Lower lobe of right lung (tissue), 2 donors: Measurements from ENCODE around the gene GRIK1. TPM values are rescaled to one million over a fixed set of nuclear protein-coding genes. Genes with fewer than 3 reads are reported as not detected.

ENCODE experiments used
- ATAC-seq, 2 donors: fragments of 200-7000 bp; cut with Tn5 transposase; one replicate each; pipeline ENCODE4 v1.9.1; 2020 to 2022; ENCODE audit warnings: mild to moderate bottlenecking in 2 of 2, moderate library complexity in 2 of 2
- DNase-seq: peaks from one replicate; pipeline ENCODE4 v3.0.0-alpha.2; 2020
- H3K27ac ChIP-seq: fragments of 200-600 bp; one replicate; pipeline ENCODE4 v1.8.0; 2022
- H3K27me3 ChIP-seq: fragments of 200-600 bp; one replicate; pipeline ENCODE4 v1.8.0; 2022; ENCODE audit warnings: low read depth
- H3K36me3 ChIP-seq: fragments of 200-600 bp; one replicate; pipeline ENCODE4 v1.8.0; 2022; ENCODE audit warnings: mild to moderate bottlenecking
- H3K4me1 ChIP-seq: fragments of 200-600 bp; one replicate; pipeline ENCODE4 v1.8.0; 2022
- H3K4me3 ChIP-seq: fragments of 200-600 bp; one replicate; pipeline ENCODE4 v1.8.0; 2022; ENCODE audit warnings: mild to moderate bottlenecking
- H3K9me3 ChIP-seq: fragments of 200-600 bp; one replicate; pipeline ENCODE4 v1.8.0; 2022
- CTCF ChIP-seq: fragments of 200-600 bp; IDR thresholded peaks from one replicate; pipeline ENCODE4 v1.8.0; 2022; ENCODE audit warnings: antibody characterized with exemption, mild to moderate bottlenecking
- intact Hi-C: fragments of 100-400 bp; cut with DNase I; formaldehyde crosslinking; loops from one replicate; pipeline ENCODE4 v1.11.0; 2022
- total RNA-seq: library from RNA; stranded (reverse); fragmentation: NEBNext Ultra II Directional; extraction: Animal tissue kit (Norgen Biotek cat#: 25700); gene quantifications from one replicate; pipeline ENCODE4 v1.2.1, GENCODE V29; 2021
- donor health status: DM: no; HTN: yes; CAD: no; lungs with severe emphysema.

GRIK1 gene
- total RNA-seq, 1 donor from 2014 or later: not detected

GRCh38 chr21:29509121-29509520 is 430.7 kb downstream of the GRIK1 start:
- Histone ChIP-seq H3K4me1 (no peaks in the 10 kb centered on the region), H3K9me3 (peaks cover 6% of the 10 kb centered on the region), H3K4me3 (no peak overlapping the region), H3K36me3 (no peaks in the 10 kb centered on the region), H3K27me3 (no peaks in the 10 kb centered on the region), H3K27ac (no peak overlapping the region)
- no peak for TF ChIP-seq CTCF
- ATAC-seq (no peak), DNase-seq (no peak)
- intact Hi-C loops: no loop called here

- Histone ChIP-seq H3K27ac (no peak overlapping the region), H3K4me1 (no peaks in the 10 kb centered on the region), H3K4me3 (no peak overlapping the region), H3K9me3 (peaks cover 6% of the 10 kb centered on the region), H3K36me3 (no peaks in the 10 kb centered on the region), H3K27me3 (no peaks in the 10 kb centered on the region)
- no peak for ATAC-seq
- intact Hi-C loops: no loop called here
- TF ChIP-seq CTCF: no peak
- DNase-seq: no peak
Measured at GRCh38 chr21:29508301-29508700, 431.5 kb downstream of the GRIK1 start.

- Histone ChIP-seq H3K4me1 (no peaks in the 10 kb centered on the region), H3K27me3 (no peaks in the 10 kb centered on the region), H3K36me3 (no peaks in the 10 kb centered on the region), H3K9me3 (no peaks in the 10 kb centered on the region), H3K4me3 (no peak overlapping the region), H3K27ac (no peak overlapping the region)
- ATAC-seq (no peak), DNase-seq (no peak)
- intact Hi-C loops: no loop called here
- TF ChIP-seq CTCF: no peak
Measured at GRCh38 chr21:29506947-29507346, 432.8 kb downstream of the GRIK1 start.

- intact Hi-C loops: no loop called here
- TF ChIP-seq CTCF: no peak
- no peaks in the 10 kb centered on the region for H3K4me1 ChIP-seq
- DNase-seq (no peak), ATAC-seq (no peak)
- no peak overlapping the region for H3K27ac ChIP-seq
- H3K27me3 ChIP-seq: no peaks in the 10 kb centered on the region
- H3K4me3 ChIP-seq: no peak overlapping the region
- no peaks in the 10 kb centered on the region for H3K9me3 ChIP-seq
- H3K36me3 ChIP-seq: no peaks in the 10 kb centered on the region
Measured at GRCh38 chr21:29506214-29506613, 433.6 kb downstream of the GRIK1 start.

- Histone ChIP-seq H3K27me3 (no peaks in the 10 kb centered on the region), H3K27ac (no peak overlapping the region), H3K4me3 (no peak overlapping the region), H3K4me1 (no peaks in the 10 kb centered on the region), H3K9me3 (no peaks in the 10 kb centered on the region), H3K36me3 (no peaks in the 10 kb centered on the region)
- ATAC-seq (no peak), DNase-seq (no peak)
- intact Hi-C loops: no loop called here
- no peak for TF ChIP-seq CTCF
Measured at GRCh38 chr21:29504751-29505321, 435.0 kb downstream of the GRIK1 start.

GRCh38 chr21:29501451-29501850 is 438.3 kb downstream of the GRIK1 start:
- Histone ChIP-seq H3K4me3 (no peak overlapping the region), H3K9me3 (no peaks in the 10 kb centered on the region), H3K27me3 (no peaks in the 10 kb centered on the region), H3K27ac (no peak overlapping the region), H3K4me1 (no peaks in the 10 kb centered on the region), H3K36me3 (no peaks in the 10 kb centered on the region)
- no peak for DNase-seq
- ATAC-seq: no peak
- no peak for TF ChIP-seq CTCF
- intact Hi-C loops: no loop called here
